ENCODE results near the gene EPHA8. TPM values are rescaled to one million over a fixed set of nuclear protein-coding genes. Genes with fewer than 3 reads are reported as not detected.

The EPHA8 gene
- total and polyA plus RNA-seq, 4 donors = 1.8 to 17.1 (median 9.0) TPM

GRCh38 chr1:22585471-22585870 lies 22.2 kb downstream of the EPHA8 start:
- H3K9me3 ChIP-seq (ENCODE audit: control insufficient read depth, insufficient read depth, low read length) = no peaks in the 10 kb centered on the region
- DNase-seq (ENCODE audit: low read depth in 4 of 6, low spot score in 6 of 6) = no peak
- peaks cover 23% of the 10 kb centered on the region for H3K36me3 ChIP-seq (ENCODE audit: control insufficient read depth, insufficient read depth, low read length)
- no peak overlapping the region for H3K4me3 ChIP-seq (ENCODE audit: low read depth, low read length)
- 80% methylated on average over 3 of the region's 4 CpGs for WGBS (ENCODE audit: insufficient coverage)
- H3K27me3 ChIP-seq (ENCODE audit: control insufficient read depth, insufficient read depth, low read length) = no peaks in the 10 kb centered on the region
- H3K27ac ChIP-seq (ENCODE audit: low read depth, low read length) = no peak overlapping the region
- H3K4me1 ChIP-seq (ENCODE audit: control insufficient read depth, insufficient read depth, low read length) = peaks cover 14% of the 10 kb centered on the region

GRCh38 chr1:22586356-22587130 lies 23.3 kb downstream of the EPHA8 start:
- Histone ChIP-seq H3K4me1 (ENCODE audit: control insufficient read depth, insufficient read depth, low read length) (peaks cover 14% of the 10 kb centered on the region), H3K36me3 (ENCODE audit: control insufficient read depth, insufficient read depth, low read length) (peaks cover 24% of the 10 kb centered on the region), H3K4me3 (ENCODE audit: low read depth, low read length) (no peak overlapping the region), H3K27ac (ENCODE audit: low read depth, low read length) (no peak overlapping the region), H3K9me3 (ENCODE audit: control insufficient read depth, insufficient read depth, low read length) (no peaks in the 10 kb centered on the region), H3K27me3 (ENCODE audit: control insufficient read depth, insufficient read depth, low read length) (no peaks in the 10 kb centered on the region)
- WGBS (ENCODE audit: insufficient coverage) = 76% methylated on average over 13 of the region's 19 CpGs
- no peak for DNase-seq (ENCODE audit: low read depth in 4 of 6, low spot score in 6 of 6)

GRCh38 chr1:22587247-22587646 lies 24.0 kb downstream of the EPHA8 start:
- H3K4me1 ChIP-seq (ENCODE audit: control insufficient read depth, insufficient read depth, low read length) = peaks cover 9% of the 10 kb centered on the region
- WGBS (ENCODE audit: insufficient coverage) = 86% methylated on average over 7 of the region's 7 CpGs
- peaks cover 2% of the 10 kb centered on the region for H3K27me3 ChIP-seq (ENCODE audit: control insufficient read depth, insufficient read depth, low read length)
- no peaks in the 10 kb centered on the region for H3K9me3 ChIP-seq (ENCODE audit: control insufficient read depth, insufficient read depth, low read length)
- H3K36me3 ChIP-seq (ENCODE audit: control insufficient read depth, insufficient read depth, low read length) = peaks cover 25% of the 10 kb centered on the region
- no peak overlapping the region for H3K27ac ChIP-seq (ENCODE audit: low read depth, low read length)
- H3K4me3 ChIP-seq (ENCODE audit: low read depth, low read length) = no peak overlapping the region
- no peak for DNase-seq (ENCODE audit: low read depth in 4 of 6, low spot score in 6 of 6)

GRCh38 chr1:22588899-22589422 lies 25.7 kb downstream of the EPHA8 start:
- no peaks in the 10 kb centered on the region for H3K9me3 ChIP-seq (ENCODE audit: control insufficient read depth, insufficient read depth, low read length)
- WGBS (ENCODE audit: insufficient coverage) = 84% methylated on average over 24 of the region's 24 CpGs
- peaks cover 6% of the 10 kb centered on the region for H3K27me3 ChIP-seq (ENCODE audit: control insufficient read depth, insufficient read depth, low read length)
- no peak overlapping the region for H3K27ac ChIP-seq (ENCODE audit: low read depth, low read length)
- H3K4me3 ChIP-seq (ENCODE audit: low read depth, low read length) = no peak overlapping the region
- H3K4me1 ChIP-seq (ENCODE audit: control insufficient read depth, insufficient read depth, low read length) = no peaks in the 10 kb centered on the region
- H3K36me3 ChIP-seq (ENCODE audit: control insufficient read depth, insufficient read depth, low read length) = peaks cover 30% of the 10 kb centered on the region
- DNase-seq (ENCODE audit: low read depth in 4 of 6, low spot score in 6 of 6) = no peak

- 81% methylated on average over 8 of the region's 8 CpGs for WGBS (ENCODE audit: insufficient coverage)
- no peak for DNase-seq (ENCODE audit: low read depth in 4 of 6, low spot score in 6 of 6)
- Histone ChIP-seq H3K27me3 (ENCODE audit: control insufficient read depth, insufficient read depth, low read length) (peaks cover 6% of the 10 kb centered on the region), H3K27ac (ENCODE audit: low read depth, low read length) (no peak overlapping the region), H3K4me1 (ENCODE audit: control insufficient read depth, insufficient read depth, low read length) (no peaks in the 10 kb centered on the region), H3K36me3 (ENCODE audit: control insufficient read depth, insufficient read depth, low read length) (peaks cover 40% of the 10 kb centered on the region), H3K4me3 (ENCODE audit: low read depth, low read length) (no peak overlapping the region), H3K9me3 (ENCODE audit: control insufficient read depth, insufficient read depth, low read length) (no peaks in the 10 kb centered on the region)
Measured at GRCh38 chr1:22591576-22591975, 28.3 kb downstream of the EPHA8 start.

- WGBS (ENCODE audit: insufficient coverage) = 78% methylated on average over 9 of the region's 9 CpGs
- H3K36me3 ChIP-seq (ENCODE audit: control insufficient read depth, insufficient read depth, low read length) = peaks cover 41% of the 10 kb centered on the region
- no peaks in the 10 kb centered on the region for H3K9me3 ChIP-seq (ENCODE audit: control insufficient read depth, insufficient read depth, low read length)
- H3K4me3 ChIP-seq (ENCODE audit: low read depth, low read length) = no peak overlapping the region
- DNase-seq (ENCODE audit: low read depth in 4 of 6, low spot score in 6 of 6) = no peak
- H3K4me1 ChIP-seq (ENCODE audit: control insufficient read depth, insufficient read depth, low read length) = no peaks in the 10 kb centered on the region
- peaks cover 6% of the 10 kb centered on the region for H3K27me3 ChIP-seq (ENCODE audit: control insufficient read depth, insufficient read depth, low read length)
- no peak overlapping the region for H3K27ac ChIP-seq (ENCODE audit: low read depth, low read length)
Measured at GRCh38 chr1:22592051-22592450, 28.8 kb downstream of the EPHA8 start.

- DNase-seq (ENCODE audit: low read depth in 4 of 6, low spot score in 6 of 6) = no peak
- WGBS (ENCODE audit: insufficient coverage) = 53% methylated on average over 35 of the region's 38 CpGs
- Histone ChIP-seq H3K9me3 (ENCODE audit: control insufficient read depth, insufficient read depth, low read length) (no peaks in the 10 kb centered on the region), H3K36me3 (ENCODE audit: control insufficient read depth, insufficient read depth, low read length) (peaks cover 52% of the 10 kb centered on the region), H3K27me3 (ENCODE audit: control insufficient read depth, insufficient read depth, low read length) (peaks cover 6% of the 10 kb centered on the region), H3K27ac (ENCODE audit: low read depth, low read length) (no peak overlapping the region), H3K4me3 (ENCODE audit: low read depth, low read length) (no peak overlapping the region), H3K4me1 (ENCODE audit: control insufficient read depth, insufficient read depth, low read length) (no peaks in the 10 kb centered on the region)
Measured at GRCh38 chr1:22592919-22593790, 29.9 kb downstream of the EPHA8 start.

- Histone ChIP-seq H3K4me3 (ENCODE audit: low read depth, low read length) (no peak overlapping the region), H3K27me3 (ENCODE audit: control insufficient read depth, insufficient read depth, low read length) (peaks cover 6% of the 10 kb centered on the region), H3K27ac (ENCODE audit: low read depth, low read length) (no peak overlapping the region), H3K4me1 (ENCODE audit: control insufficient read depth, insufficient read depth, low read length) (no peaks in the 10 kb centered on the region), H3K9me3 (ENCODE audit: control insufficient read depth, insufficient read depth, low read length) (no peaks in the 10 kb centered on the region), H3K36me3 (ENCODE audit: control insufficient read depth, insufficient read depth, low read length) (peaks cover 56% of the 10 kb centered on the region)
- DNase-seq (ENCODE audit: low read depth in 4 of 6, low spot score in 6 of 6) = no peak
- 81% methylated on average over 9 of the region's 10 CpGs for WGBS (ENCODE audit: insufficient coverage)
Measured at GRCh38 chr1:22594396-22594795, 31.1 kb downstream of the EPHA8 start.

GRCh38 chr1:22595108-22595507 lies 31.8 kb downstream of the EPHA8 start:
- peaks cover 6% of the 10 kb centered on the region for H3K27me3 ChIP-seq (ENCODE audit: control insufficient read depth, insufficient read depth, low read length)
- 59% methylated on average over 3 of the region's 7 CpGs for WGBS (ENCODE audit: insufficient coverage)
- H3K9me3 ChIP-seq (ENCODE audit: control insufficient read depth, insufficient read depth, low read length) = no peaks in the 10 kb centered on the region
- no peak overlapping the region for H3K4me3 ChIP-seq (ENCODE audit: low read depth, low read length)
- no peak for DNase-seq (ENCODE audit: low read depth in 4 of 6, low spot score in 6 of 6)
- no peak overlapping the region for H3K27ac ChIP-seq (ENCODE audit: low read depth, low read length)
- H3K36me3 ChIP-seq (ENCODE audit: control insufficient read depth, insufficient read depth, low read length) = peaks cover 49% of the 10 kb centered on the region
- H3K4me1 ChIP-seq (ENCODE audit: control insufficient read depth, insufficient read depth, low read length) = no peaks in the 10 kb centered on the region
